ENCODE results near the gene INTS15.
A peak's percentile ranks its signal among the peaks of the same experiment; 100 is the strongest.

The INTS15 gene

DNA sequence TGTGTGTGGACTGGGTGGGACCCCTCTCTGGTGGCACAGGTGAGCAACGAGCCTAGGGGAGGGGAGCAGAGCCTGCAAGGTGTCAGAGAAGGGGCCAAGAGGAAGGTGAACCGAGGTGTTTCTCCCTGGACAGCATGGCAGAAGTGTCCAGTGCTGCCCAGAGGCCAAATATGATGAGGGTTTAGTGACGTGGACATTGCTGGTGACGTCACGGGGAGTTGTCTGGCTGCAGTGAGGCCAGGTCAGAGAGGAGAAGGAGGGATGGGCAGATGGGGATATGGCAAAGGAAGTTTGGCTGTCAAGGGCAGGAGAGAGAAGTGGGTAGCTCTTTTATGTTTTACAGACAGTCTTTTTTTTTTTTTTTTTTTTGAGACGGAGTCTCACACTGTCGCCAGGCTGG, 23.0 kb downstream of the INTS15 start:
- DNase-seq (ENCODE audit: extremely low read depth, low read depth): no peak
- H3K4me3 ChIP-seq (replicated peaks; ENCODE audit: low read depth, low read length): no peak overlapping the region
- TF ChIP-seq, protein P1, sequence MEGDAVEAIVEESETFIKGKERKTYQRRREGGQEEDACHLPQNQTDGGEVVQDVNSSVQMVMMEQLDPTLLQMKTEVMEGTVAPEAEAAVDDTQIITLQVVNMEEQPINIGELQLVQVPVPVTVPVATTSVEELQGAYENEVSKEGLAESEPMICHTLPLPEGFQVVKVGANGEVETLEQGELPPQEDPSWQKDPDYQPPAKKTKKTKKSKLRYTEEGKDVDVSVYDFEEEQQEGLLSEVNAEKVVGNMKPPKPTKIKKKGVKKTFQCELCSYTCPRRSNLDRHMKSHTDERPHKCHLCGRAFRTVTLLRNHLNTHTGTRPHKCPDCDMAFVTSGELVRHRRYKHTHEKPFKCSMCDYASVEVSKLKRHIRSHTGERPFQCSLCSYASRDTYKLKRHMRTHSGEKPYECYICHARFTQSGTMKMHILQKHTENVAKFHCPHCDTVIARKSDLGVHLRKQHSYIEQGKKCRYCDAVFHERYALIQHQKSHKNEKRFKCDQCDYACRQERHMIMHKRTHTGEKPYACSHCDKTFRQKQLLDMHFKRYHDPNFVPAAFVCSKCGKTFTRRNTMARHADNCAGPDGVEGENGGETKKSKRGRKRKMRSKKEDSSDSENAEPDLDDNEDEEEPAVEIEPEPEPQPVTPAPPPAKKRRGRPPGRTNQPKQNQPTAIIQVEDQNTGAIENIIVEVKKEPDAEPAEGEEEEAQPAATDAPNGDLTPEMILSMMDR (IDR thresholded peaks at IDR 0.05; ENCODE audit: low read depth, low read length, missing control alignments): no peak

DNA sequence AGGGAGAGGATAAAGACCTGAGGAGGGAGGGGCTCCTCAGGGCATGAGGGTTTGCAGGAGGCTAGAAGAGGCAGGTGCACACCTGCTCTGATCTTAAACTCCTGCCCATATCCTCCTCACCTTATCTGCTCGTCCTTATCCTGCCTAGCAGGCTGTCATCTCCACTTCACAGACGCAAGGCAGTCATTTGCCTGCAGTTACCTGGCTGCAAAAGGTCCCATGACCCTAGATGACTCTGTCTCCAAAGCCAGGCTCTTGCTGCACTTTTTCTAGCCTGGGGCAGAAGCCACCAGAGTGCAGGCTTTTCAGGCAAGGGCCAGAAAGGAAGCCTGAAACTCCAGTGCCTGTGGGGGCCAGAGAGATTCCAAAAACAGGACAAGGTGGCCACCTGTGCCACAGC, 23.9 kb downstream of the INTS15 start:
- no peak overlapping the region for H3K4me3 ChIP-seq (replicated peaks; ENCODE audit: low read depth, low read length)
- no peak for DNase-seq (ENCODE audit: extremely low read depth, low read depth)
- TF ChIP-seq, protein P1 (IDR thresholded peaks at IDR 0.05; ENCODE audit: low read depth, low read length, missing control alignments): no peak

DNA sequence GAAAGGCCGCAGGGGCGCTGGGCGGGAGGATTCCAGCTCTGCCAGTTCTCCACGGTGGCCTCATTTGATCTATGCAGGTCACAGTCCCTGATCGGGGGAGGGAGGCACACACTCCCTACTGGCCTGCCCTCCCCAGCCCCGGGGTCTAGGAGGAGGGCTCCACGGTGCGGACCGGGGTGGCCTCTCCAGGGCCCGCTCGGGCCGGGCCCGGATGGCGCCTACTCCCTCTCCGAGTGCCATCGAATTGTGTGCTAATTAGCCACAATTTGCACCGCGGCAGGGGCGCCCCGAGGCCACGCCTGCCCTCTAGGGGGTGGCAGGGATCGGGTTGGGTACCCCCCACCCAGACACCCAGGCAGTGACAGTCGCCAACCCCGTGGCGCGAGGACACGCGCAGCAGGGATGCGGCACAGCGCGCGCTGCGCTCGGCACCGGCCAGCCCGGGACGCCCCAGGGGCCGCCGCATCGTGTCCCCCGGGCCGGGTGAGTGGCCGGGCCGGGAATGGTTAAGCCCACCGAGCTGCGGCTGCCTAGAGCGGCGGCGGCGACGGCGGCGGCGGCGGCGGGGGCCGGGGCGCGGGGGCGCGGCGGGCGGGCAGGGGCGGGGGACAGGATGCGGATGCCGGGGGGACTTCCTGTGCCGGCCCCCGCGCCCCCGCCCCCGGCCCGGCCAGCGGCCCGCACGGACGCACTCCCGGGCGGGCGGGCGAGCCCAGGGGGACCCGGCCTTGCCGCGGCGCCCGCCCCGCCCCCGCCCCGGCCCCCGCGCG, 25.3 kb downstream of the INTS15 start, which contains the start of gene ZNF853:
Gene ZNF853 (plus strand): TSS at position 658 of the 770 bp plus-strand sequence. CDS start 565 bp downstream, outside the sequence.
- TF ChIP-seq, protein P1 (IDR thresholded peaks at IDR 0.05; ENCODE audit: low read depth, low read length, missing control alignments): no peak
- DNase-seq (ENCODE audit: extremely low read depth, low read depth): no peak
- H3K4me3 ChIP-seq (replicated peaks; ENCODE audit: low read depth, low read length): peak within 1 kb of the TSS; percentile 39

DNA sequence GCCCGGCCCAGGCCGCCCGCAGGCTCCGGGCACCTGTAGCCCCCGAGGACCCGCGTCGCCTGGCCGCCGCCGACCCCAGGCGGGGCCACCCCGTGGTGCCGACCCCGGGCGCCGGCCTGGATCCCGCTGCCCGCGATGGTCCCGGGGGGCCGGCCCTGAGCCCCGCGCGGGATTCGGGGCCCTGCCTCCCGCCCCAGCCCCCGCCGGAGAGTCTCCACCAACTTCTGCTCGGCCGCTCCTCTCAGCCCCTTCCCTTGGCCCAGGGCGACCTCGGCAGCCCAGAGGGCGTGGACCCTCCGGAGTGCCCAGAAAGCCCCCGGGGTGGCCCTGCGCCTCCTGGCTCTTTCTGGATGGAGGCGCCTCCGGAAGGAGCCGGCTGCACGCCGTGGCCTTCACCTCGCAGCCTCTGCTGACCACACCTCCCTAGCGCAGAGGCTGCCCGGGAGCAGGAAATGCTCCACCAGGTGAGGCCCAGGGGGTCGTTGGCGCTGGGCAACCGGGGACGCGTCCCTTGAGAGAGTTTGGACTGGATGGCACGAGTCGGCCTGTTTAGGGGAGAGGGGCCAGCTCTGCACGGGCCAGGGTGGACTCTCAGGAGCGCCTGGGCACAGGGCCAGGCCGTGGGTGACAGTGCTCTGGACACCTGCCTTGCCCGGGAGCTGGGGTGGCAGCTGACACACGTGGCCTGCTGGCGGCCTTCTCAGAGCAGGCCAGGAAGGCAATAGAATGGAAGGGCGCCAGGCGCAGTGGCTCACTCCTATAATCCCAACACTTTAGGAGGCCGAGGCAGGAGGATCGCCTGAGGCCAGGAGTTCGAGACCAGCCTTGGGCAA, 26.1 kb downstream of the INTS15 start:
- no peak for DNase-seq (ENCODE audit: extremely low read depth, low read depth)
- peak overlapping the region; percentile 39 for H3K4me3 ChIP-seq (replicated peaks; ENCODE audit: low read depth, low read length)
- TF ChIP-seq, protein P1 (IDR thresholded peaks at IDR 0.05; ENCODE audit: low read depth, low read length, missing control alignments): no peak

DNA sequence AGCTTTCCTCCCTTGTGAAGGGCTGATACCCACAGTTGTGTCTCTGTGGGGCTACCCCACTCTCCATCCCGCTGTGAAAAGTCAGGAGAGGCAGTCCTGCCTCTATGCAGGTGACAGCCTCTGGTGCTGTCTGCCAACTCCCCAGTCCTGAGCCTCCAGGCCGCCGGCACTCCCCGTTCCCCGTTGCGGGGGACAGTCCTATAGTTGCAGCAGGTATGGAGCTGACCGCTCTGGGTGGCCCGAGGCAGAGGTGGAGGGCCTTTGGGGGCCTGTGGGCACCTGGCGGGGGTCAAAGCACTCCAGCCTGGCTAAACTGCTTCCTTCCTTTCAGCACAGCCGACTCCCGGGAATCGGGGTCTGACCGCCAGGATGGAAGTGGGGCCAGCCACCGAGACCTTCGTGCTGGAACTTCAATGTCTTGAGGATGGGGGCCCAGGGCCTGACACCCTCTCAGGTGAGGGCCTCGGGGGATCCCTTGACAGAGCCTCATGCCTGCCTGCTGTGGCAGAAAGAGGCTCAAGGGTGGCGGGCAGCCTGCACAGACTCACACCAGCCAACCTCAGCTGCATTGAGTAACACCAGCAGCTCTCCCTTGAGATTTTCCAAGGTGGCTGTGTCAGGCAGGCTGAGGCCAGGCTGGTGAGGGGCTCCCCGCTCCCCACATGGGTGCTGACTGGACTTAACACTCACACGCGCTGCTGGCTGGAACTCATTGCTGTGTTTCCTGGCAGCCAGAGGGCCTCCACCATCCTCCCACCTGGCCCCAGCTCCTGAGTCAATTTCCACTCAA, 27.2 kb downstream of the INTS15 start:
- no peak for DNase-seq (ENCODE audit: extremely low read depth, low read depth)
- TF ChIP-seq, protein P1 (IDR thresholded peaks at IDR 0.05; ENCODE audit: low read depth, low read length, missing control alignments): no peak

DNA sequence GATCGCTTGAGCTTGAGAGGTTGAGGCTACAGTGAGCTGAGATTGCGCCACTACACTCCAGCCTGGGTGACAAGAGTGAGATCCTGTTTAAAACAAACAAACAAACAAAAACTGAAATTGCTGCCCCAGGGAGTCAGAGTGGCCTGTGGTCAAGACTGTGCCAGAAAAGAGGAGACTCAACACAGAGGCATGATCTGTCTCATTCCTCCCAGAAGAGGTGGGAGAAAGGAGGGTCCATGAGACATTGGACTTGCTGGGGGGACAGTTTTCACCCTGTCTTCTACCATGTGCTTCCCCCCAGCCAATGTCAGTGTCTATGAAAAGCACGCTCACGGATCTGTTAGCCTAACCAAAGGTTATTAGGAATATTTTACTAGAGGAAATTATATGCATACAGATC, 28.8 kb downstream of the INTS15 start:
- no peak for DNase-seq (ENCODE audit: extremely low read depth, low read depth)
- TF ChIP-seq, protein P1 (IDR thresholded peaks at IDR 0.05; ENCODE audit: low read depth, low read length, missing control alignments): no peak
- H3K4me3 ChIP-seq (replicated peaks; ENCODE audit: low read depth, low read length): no peak overlapping the region

More for the DNA sequence above, 27.2 kb downstream of the INTS15 start:
- H3K4me3 ChIP-seq (replicated peaks; ENCODE audit: low read depth, low read length): no peak overlapping the region

Data from HFF-Myc (cell line).